H9 (cell line): Measurements from ENCODE around the gene ADAM22. TPM values are rescaled to one million over a fixed set of nuclear protein-coding genes. Genes with fewer than 3 reads are reported as not detected.

ENCODE experiments used
- DNase-seq: peaks from one replicate; pipeline ENCODE4 v3.0.0-alpha.2; 2017
- H2AFZ ChIP-seq: one replicate; pipeline ENCODE4 v1.6.1; 2013; ENCODE audit warnings: mild to moderate bottlenecking, low read length, control low read depth, moderate library complexity
- H2AK5ac ChIP-seq: 2 replicates; pipeline ENCODE4 v1.6.1; 2013; ENCODE audit warnings: low read length, control low read depth, mixed read lengths; ENCODE audit not compliant: insufficient read length
- H2BK120ac ChIP-seq: one replicate; pipeline ENCODE4 v1.6.1; 2013; ENCODE audit warnings: low read depth, mild to moderate bottlenecking, low read length, control low read depth, inconsistent platforms; ENCODE audit not compliant: poor library complexity, severe bottlenecking
- H2BK12ac ChIP-seq: 2 replicates; pipeline ENCODE4 v1.6.1; 2013; ENCODE audit warnings: low read length, control low read depth, mixed read lengths, low read depth; ENCODE audit not compliant: insufficient read length
- H2BK15ac ChIP-seq: 2 replicates; pipeline ENCODE4 v1.6.1; 2013; ENCODE audit warnings: low read depth, low read length, control low read depth
- H2BK20ac ChIP-seq: one replicate; pipeline ENCODE4 v1.6.1; 2013; ENCODE audit warnings: low read depth, mild to moderate bottlenecking, low read length, control low read depth, inconsistent platforms; ENCODE audit not compliant: poor library complexity, severe bottlenecking
- H2BK5ac ChIP-seq: 2 replicates; pipeline ENCODE4 v1.6.1; 2013; ENCODE audit warnings: low read length, control low read depth, mixed read lengths; ENCODE audit not compliant: insufficient read length
- H3K14ac ChIP-seq: 2 replicates; pipeline ENCODE4 v1.6.1; 2013; ENCODE audit warnings: low read length, control low read depth; ENCODE audit not compliant: insufficient read depth
- H3K18ac ChIP-seq: 2 replicates; pipeline ENCODE4 v1.6.1; 2013; ENCODE audit warnings: low read depth, mild to moderate bottlenecking, mixed read lengths, low read length, control low read depth; ENCODE audit not compliant: insufficient read length
- H3K23ac ChIP-seq: 2 replicates; pipeline ENCODE4 v1.6.1; 2013; ENCODE audit warnings: low read length, control low read depth, mixed read lengths, low read depth; ENCODE audit not compliant: insufficient read length
- H3K23me2 ChIP-seq: 2 replicates; pipeline ENCODE4 v1.6.1; 2013; ENCODE audit warnings: low read depth, mild to moderate bottlenecking, mixed read lengths, low read length, control low read depth; ENCODE audit not compliant: insufficient read length, poor library complexity, severe bottlenecking
- H3K27ac ChIP-seq: 2 replicates; pipeline ENCODE4 v1.5.1; 2013; ENCODE audit warnings: low read length, control low read depth, mixed read lengths, low read depth; ENCODE audit not compliant: insufficient read length
- H3K27me3 ChIP-seq: 2 replicates; pipeline ENCODE4 v1.6.1; 2013; ENCODE audit warnings: low read length, control low read depth, inconsistent platforms; ENCODE audit not compliant: insufficient read depth
- H3K4ac ChIP-seq: 2 replicates; pipeline ENCODE4 v1.6.1; 2013; ENCODE audit warnings: low read depth, mild to moderate bottlenecking, control low read depth, inconsistent platforms, low read length, moderate library complexity
- H3K4me1 ChIP-seq: 2 replicates; pipeline ENCODE4 v1.6.1; 2013; ENCODE audit warnings: low read length, control low read depth, inconsistent platforms; ENCODE audit not compliant: insufficient read depth
- H3K4me2 ChIP-seq: 2 replicates; pipeline ENCODE4 v1.6.1; 2013; ENCODE audit warnings: low read length, control low read depth, mixed read lengths; ENCODE audit not compliant: insufficient read length, insufficient read depth
- H3K56ac ChIP-seq: 2 replicates; pipeline ENCODE4 v1.6.1; 2013; ENCODE audit warnings: low read depth, mild to moderate bottlenecking, mixed read lengths, low read length, control low read depth; ENCODE audit not compliant: insufficient read length
- H3K79me1 ChIP-seq: 2 replicates; pipeline ENCODE4 v1.6.1; 2013; ENCODE audit warnings: low read depth, mild to moderate bottlenecking, moderate library complexity, low read length, control low read depth, inconsistent platforms; ENCODE audit not compliant: insufficient read depth, poor library complexity, severe bottlenecking
- H3K79me2 ChIP-seq: 2 replicates; pipeline ENCODE4 v1.6.1; 2013; ENCODE audit warnings: low read length, control low read depth, inconsistent platforms; ENCODE audit not compliant: insufficient read depth
- H3K9ac ChIP-seq: 2 replicates; pipeline ENCODE4 v1.6.1; 2013; ENCODE audit warnings: low read length, control low read depth, mixed read lengths; ENCODE audit not compliant: insufficient read length; ENCODE audit errors: extremely low read depth
- H3K9me3 ChIP-seq: one replicate; pipeline ENCODE4 v1.6.1; 2013; ENCODE audit warnings: low read depth, low read length, inconsistent platforms; ENCODE audit not compliant: control insufficient read depth
- H3T11ph ChIP-seq: one replicate; pipeline ENCODE4 v1.6.1; 2013; ENCODE audit warnings: mild to moderate bottlenecking, low read length, control low read depth, inconsistent platforms
- H4K20me1 ChIP-seq: one replicate; pipeline ENCODE4 v1.6.1; 2013; ENCODE audit not compliant: control insufficient read depth, insufficient read length, insufficient read depth
- H4K5ac ChIP-seq: 2 replicates; pipeline ENCODE4 v1.6.1; 2013; ENCODE audit warnings: low read depth, mild to moderate bottlenecking, mixed read lengths, low read length, control low read depth; ENCODE audit not compliant: insufficient read length
- H4K8ac ChIP-seq: replicated peaks from 2 replicates; pipeline ENCODE4 v1.6.1; 2013; ENCODE audit warnings: low read length, control low read depth, mixed read lengths, low read depth; ENCODE audit not compliant: insufficient read length
- H4K91ac ChIP-seq: 2 replicates; pipeline ENCODE4 v1.6.1; 2013; ENCODE audit warnings: low read depth, mild to moderate bottlenecking, moderate library complexity, mixed read lengths, low read length, control low read depth; ENCODE audit not compliant: insufficient read length
- H3K27ac Mint-ChIP-seq, 3 experiments: 2 replicates in 2 of 3; 3 replicates in 1 of 3; pipeline ENCODE4 v1.8.0; 2020 to 2021; ENCODE audit warnings: mixed read lengths in 3 of 3, mild to moderate bottlenecking in 1 of 3, moderate library complexity in 1 of 3
- H3K27me3 Mint-ChIP-seq: 2 replicates; pipeline ENCODE4 v1.8.0; 2021; ENCODE audit warnings: low read depth, mild to moderate bottlenecking, moderate library complexity, mixed read lengths
- H3K36me3 Mint-ChIP-seq, 3 experiments: 2 replicates in 2 of 3; 3 replicates in 1 of 3; pipeline ENCODE4 v1.8.0; 2020 to 2021; ENCODE audit warnings: low read depth in 3 of 3, mixed read lengths in 3 of 3; ENCODE audit not compliant: insufficient read depth in 1 of 3
- H3K4me1 Mint-ChIP-seq, 2 experiments: 2 replicates each; pipeline ENCODE4 v1.8.0; 2020; ENCODE audit warnings: mixed read lengths in 2 of 2
- H3K4me3 Mint-ChIP-seq, 2 experiments: 2 replicates in 1 of 2; 3 replicates in 1 of 2; pipeline ENCODE4 v1.8.0; 2020 to 2021; ENCODE audit warnings: mild to moderate bottlenecking in 2 of 2, mixed read lengths in 2 of 2, moderate library complexity in 1 of 2
- H3K9me3 Mint-ChIP-seq, 2 experiments: 2 replicates in 1 of 2; 3 replicates in 1 of 2; pipeline ENCODE4 v1.8.0; 2020; ENCODE audit warnings: mild to moderate bottlenecking in 2 of 2, mixed read lengths in 2 of 2, moderate library complexity in 1 of 2
- CTCF ChIP-seq: fragments of 200-600 bp; sonication (generic); conservative IDR thresholded peaks from 3 replicates; pipeline ENCODE4 v1.8.0; 2021; ENCODE audit warnings: antibody characterized with exemption, mild to moderate bottlenecking
- WGBS: extraction: QIAGEN DNeasy Blood & Tissue Kit; methylation state at CpG from one replicate; pipeline ENCODE4 v1.1.7; 2013; ENCODE audit warnings: missing lambda C conversion rate, low lambda C conversion rate, mixed read lengths; ENCODE audit not compliant: insufficient read length; ENCODE audit errors: extremely low coverage; 5-methylcytosine and 5-hydroxymethylcytosine counted together
- total RNA-seq: library from RNA; stranded (reverse); gene quantifications from 2 replicates; pipeline ENCODE4 v1.2.1, GENCODE V29; 2021

The ADAM22 gene
- total RNA-seq, 1 experiment from 2014 or later, result 8.7 TPM

GRCh38 chr7:88071994-88072714 lies 138.1 kb downstream of the ADAM22 start:
- Histone ChIP-seq H2BK12ac (no peak overlapping the region), H3K23me2 (no peaks in the 10 kb centered on the region), H3K18ac (no peak overlapping the region), H4K5ac (no peak overlapping the region), H2AFZ (no peak overlapping the region), H2AK5ac (no peak overlapping the region), H2BK20ac (no peak overlapping the region), H4K8ac (no peak overlapping the region), H3K4me1 (peaks cover 2% of the 10 kb centered on the region; the same call in 1 of the 2 replicates), H4K20me1 (no peaks in the 10 kb centered on the region), H3K27me3 (no peaks in the 10 kb centered on the region), H3K23ac (no peak overlapping the region), H3K4me2 (no peak overlapping the region), H2BK5ac (no peak overlapping the region), H3T11ph (no peak overlapping the region), H3K14ac (no peak overlapping the region), H2BK15ac (no peak overlapping the region), H4K91ac (no peak overlapping the region), H3K9ac (no peak overlapping the region), H3K27ac (no peak overlapping the region), H3K79me2 (no peaks in the 10 kb centered on the region), H2BK120ac (no peak overlapping the region), H3K9me3 (no peaks in the 10 kb centered on the region), H3K79me1 (no peaks in the 10 kb centered on the region), H3K56ac (no peak overlapping the region), H3K4ac (no peak overlapping the region)
- WGBS, result no CpG with 5 or more reads among the region's 3 CpGs
- DNase-seq, result no peak
- Mint-ChIP-seq H3K4me1 (peaks cover 9 to 12% of the 10 kb centered on the region in 2 experiments), H3K36me3 (peaks cover 10 to 16% (median 12%) of the 10 kb centered on the region in 3 experiments), H3K9me3 (peaks cover 6 to 8% of the 10 kb centered on the region in 2 experiments), H3K27me3 (no peaks in the 10 kb centered on the region), H3K4me3 (no peak overlapping the region), H3K27ac (peak overlapping the region; percentile 14 to 70 (median 40); a peak in 2 of 7 replicates)
- no peak for TF ChIP-seq CTCF
